ENCODE data around the gene ORAI2. TPM values are rescaled to one million over a fixed set of nuclear protein-coding genes. Genes with fewer than 3 reads are reported as not detected.
"Not testable (repeated sequence)": the region's sequence is repeated elsewhere in the genome, so short reads cannot be mapped to it uniquely, and the experiment has no call there.

Gene ORAI2
- 90.0 and 108 TPM in 2 replicates for total RNA-seq

- no peak for DNase-seq (ENCODE audit: extremely low read depth, low read depth, low spot score)
Observed at GRCh38 chr7:102433219-102434038, at the start of gene ORAI2. TSS of gene ORAI2 (plus strand) at chr7:102433575. CDS start at chr7:102438957, 5,382 bp downstream.

DNA sequence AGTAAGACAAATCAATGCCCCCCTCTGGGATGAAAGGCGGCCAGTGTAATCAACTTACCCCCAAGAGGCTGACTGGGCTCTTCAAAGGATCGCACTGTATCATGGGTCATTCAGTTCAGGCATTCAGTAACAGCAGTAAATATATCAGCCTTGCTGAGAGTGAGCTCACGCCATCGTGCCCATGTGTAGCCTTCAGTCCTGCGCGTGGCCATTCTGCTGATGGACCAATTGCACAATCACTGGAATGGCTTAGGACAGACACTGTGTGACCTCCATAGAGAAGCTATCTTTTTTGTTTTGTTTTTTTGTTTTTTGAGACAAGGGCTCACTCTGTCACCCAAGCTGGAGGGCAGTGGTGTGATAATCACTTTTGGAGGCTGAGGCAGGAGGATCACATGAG, 46.3 kb upstream of the ORAI2 start:
- no peak for DNase-seq (ENCODE audit: extremely low read depth, low read depth, low spot score)

DNA sequence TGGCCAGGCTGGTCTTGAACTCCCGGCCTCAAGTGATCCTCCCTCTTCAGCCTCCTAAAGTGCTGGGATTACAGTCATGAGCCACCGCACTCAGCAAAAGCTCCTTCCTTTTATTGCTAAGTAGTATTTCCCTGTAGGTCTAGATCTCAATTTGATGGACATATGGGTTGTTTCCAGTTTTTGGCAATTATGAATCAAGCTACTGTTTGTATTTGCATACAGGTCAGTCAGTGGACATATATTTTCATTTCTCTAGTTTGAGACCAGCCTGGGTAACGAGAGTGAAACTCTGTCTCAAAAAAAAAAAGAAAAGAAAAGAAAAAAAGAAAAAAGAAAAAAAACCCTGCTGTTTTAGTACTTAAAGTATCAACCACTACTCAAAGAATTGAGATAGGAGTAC, 43.6 kb upstream of the ORAI2 start:
- no peak for DNase-seq (ENCODE audit: extremely low read depth, low read depth, low spot score)

GRCh38 chr7:102390697-102391484, 42.5 kb upstream of the ORAI2 start:
- DNase-seq (ENCODE audit: extremely low read depth, low read depth, low spot score): no peak

- DNase-seq (ENCODE audit: extremely low read depth, low read depth, low spot score): no peak
Observed at GRCh38 chr7:102392330-102392729, 41.0 kb upstream of the ORAI2 start.

GRCh38 chr7:102393467-102393866, 39.9 kb upstream of the ORAI2 start:
- no peak for DNase-seq (ENCODE audit: extremely low read depth, low read depth, low spot score)

DNA sequence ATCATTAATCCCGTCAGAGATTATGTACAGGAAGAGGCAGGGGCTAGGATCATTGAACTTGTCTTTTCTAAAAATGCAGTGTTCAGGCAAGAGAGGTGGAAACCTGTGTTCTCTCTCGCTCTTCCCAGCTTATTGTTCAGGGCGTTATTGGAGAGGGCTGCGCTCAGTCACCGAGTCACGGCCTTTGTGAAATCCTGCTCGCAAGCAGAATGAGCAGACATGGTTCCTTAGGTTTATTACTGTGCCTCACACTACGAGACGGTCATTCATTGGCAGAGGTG, 37.8 kb upstream of the ORAI2 start:
- no peak for DNase-seq (ENCODE audit: extremely low read depth, low read depth, low spot score)

GRCh38 chr7:102395873-102396709, 37.3 kb upstream of the ORAI2 start, which contains the start of gene PRKRIP1:
TSS of gene PRKRIP1 (plus strand) at chr7:102396363. CDS start at chr7:102396412, 49 bp downstream.
- DNase-seq (ENCODE audit: extremely low read depth, low read depth, low spot score): peak; percentile 80

- no peak for DNase-seq (ENCODE audit: extremely low read depth, low read depth, low spot score)
Observed at GRCh38 chr7:102396710-102397019, 36.7 kb upstream of the ORAI2 start.

- DNase-seq (ENCODE audit: extremely low read depth, low read depth, low spot score): no peak
Observed at GRCh38 chr7:102398543-102398942, 34.8 kb upstream of the ORAI2 start.

GRCh38 chr7:102400360-102400759, 33.0 kb upstream of the ORAI2 start:
- no peak for DNase-seq (ENCODE audit: extremely low read depth, low read depth, low spot score)

DNA sequence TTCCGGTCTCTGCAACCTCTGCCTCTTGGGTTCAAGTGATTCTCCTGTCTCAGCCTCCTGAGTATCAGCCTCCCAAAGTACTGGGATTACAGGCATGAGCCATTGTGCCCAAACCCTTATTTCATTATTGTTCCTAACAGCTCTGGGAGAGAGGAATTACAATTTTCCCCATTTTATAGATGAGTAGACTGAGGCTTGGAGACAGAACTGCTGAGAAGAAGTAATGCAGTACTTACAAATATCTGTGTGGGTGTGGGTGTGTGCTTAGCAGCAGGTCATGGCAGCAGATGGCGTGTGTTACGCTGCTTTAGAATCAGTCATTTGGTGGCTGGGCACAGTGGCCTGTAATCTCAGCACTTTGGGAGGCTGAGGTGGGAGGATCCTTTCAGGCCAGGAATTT, 29.8 kb upstream of the ORAI2 start:
- DNase-seq (ENCODE audit: extremely low read depth, low read depth, low spot score): no peak

DNA sequence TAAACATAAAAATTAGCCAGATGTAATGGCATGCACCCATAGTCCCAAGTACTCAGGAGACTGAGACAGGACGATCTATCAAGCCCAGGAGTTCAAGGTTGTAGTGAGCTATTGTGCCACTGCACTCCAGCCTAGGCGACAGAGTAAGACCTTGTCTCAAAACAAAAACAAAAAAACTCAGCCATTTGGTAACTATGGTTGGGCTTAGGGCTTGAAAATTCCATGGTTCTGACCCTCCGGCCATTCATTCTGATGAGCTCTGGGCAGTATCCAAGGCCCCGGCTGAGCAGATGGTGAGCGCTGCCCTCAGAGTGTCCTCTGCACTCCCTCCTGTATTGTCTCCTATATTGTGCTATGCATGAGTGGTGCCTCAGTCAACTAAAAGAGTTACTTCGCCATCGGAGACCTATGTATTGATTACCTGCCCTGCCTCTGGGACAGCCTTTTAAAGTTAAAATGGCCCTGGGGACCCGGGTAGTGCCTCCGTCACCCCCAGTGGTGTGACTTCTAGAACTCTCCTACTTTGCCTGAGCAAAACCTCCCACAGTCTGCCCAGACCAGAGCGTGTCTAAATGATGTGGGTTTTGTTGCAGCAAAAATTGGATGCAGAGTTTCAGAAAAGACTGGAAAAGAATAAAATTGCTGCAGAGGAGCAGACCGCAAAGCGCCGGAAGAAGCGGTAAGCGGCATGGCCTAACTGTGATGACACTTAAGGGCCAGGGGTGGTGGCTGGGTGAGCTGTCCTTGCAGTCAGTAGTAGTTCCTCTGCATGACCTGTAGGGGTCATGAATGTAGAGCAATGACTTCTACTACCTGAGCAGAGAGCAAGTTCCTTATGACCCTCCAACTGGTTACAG, 29.1 kb upstream of the ORAI2 start:
- no peak for DNase-seq (ENCODE audit: extremely low read depth, low read depth, low spot score)

DNA sequence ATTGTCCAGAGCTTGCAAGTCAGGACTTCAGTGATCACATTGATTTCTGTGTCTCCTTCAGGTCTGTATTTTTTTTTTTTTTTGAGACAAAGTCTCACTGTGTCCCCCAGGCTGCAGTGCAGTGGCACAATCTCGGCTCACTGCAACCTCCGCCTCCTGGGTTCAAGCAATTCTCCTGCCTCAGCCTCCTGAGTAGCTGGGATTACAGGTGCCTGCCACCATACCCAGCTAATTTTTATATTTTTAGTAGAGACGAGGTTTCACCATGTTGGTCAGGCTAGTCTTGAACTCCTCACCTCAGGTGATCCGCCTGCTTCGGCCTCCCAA, 28.6 kb upstream of the ORAI2 start:
- DNase-seq (ENCODE audit: extremely low read depth, low read depth, low spot score): not testable (repeated sequence)

- DNase-seq (ENCODE audit: extremely low read depth, low read depth, low spot score): no peak
Observed at GRCh38 chr7:102407910-102408309, 25.5 kb upstream of the ORAI2 start.

DNA sequence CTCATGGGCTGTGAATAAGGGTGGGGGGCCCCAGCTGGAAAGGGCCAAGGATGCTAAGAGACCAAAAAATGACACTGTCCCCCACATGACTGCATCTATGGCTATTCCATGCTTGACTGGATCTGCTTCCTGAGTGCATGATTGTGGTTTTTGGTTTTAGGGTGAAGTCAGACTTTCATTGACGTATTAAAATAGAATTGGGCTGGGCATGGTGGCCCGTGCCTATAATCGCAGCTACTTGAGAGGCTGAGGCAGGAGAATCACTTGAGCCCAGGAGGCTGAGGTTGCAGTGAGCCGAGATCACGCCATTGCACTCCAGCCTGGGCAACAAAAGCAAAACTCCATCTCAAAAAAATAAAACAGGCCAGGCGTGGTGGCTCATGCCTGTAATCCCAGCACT, 24.8 kb upstream of the ORAI2 start:
- not testable (repeated sequence) for DNase-seq (ENCODE audit: extremely low read depth, low read depth, low spot score)

DNA sequence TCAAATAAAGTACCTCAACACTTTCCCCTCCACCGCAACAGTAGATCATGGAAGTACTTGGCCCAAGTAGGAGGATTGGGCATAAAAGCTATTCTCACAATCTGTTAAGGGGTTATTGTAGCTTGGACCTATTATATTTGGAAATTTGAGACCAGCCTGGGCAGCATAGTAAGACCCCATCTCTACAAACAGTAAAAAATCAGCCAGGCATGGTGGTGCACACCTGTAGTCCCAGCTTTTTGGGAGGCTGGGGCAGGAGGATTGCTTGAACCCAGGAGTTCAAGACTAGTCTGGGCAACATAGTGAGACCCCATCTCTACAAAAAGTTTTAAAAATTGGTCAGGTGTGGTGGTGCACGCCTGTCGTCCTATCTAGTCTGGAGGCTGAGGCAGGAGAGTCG, 24.0 kb upstream of the ORAI2 start:
- no peak for DNase-seq (ENCODE audit: extremely low read depth, low read depth, low spot score)

DNA sequence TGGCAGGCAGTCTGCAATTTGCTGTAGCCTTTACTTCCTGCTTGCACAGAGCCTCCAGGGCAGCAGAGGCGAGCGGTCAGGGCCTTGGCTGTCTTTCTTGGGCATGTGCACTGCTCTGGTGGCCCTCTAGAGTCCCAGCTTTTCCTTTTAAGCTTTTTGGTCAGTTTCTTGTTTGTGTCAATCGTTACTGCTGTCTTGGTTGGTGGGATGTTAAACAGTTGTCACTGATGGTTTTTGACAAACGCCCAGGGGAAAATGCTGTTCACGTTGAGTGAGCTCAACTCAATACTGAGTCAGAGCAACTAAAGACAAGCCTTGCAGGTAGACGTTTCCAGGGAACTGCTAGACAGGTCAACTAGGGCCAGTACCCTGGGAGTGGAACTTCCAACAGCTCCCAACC, 23.3 kb upstream of the ORAI2 start:
- no peak for DNase-seq (ENCODE audit: extremely low read depth, low read depth, low spot score)

GRCh38 chr7:102410918-102411317, 22.5 kb upstream of the ORAI2 start:
- no peak for DNase-seq (ENCODE audit: extremely low read depth, low read depth, low spot score)

GRCh38 chr7:102412548-102412947, 20.8 kb upstream of the ORAI2 start:
- no peak for DNase-seq (ENCODE audit: extremely low read depth, low read depth, low spot score)

DNA sequence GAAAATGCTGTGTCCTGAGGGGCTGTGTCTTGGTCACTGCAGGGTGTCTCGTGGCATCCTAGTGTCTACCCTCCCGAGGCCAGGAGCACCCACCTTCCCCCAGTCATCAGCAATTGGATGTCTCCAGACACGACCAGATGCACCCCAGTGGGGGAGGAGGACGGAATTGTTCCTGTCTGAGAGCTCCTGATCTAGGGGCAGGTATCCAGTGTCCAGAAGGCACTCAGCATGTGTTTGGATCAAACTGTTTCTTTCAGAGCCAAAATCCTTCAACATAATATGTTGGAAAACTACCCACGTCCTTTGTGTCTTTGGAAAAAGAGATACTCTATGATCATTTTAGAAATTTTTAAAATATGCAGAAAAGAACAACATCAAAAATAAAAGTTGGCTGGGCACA, 20.3 kb upstream of the ORAI2 start:
- DNase-seq (ENCODE audit: extremely low read depth, low read depth, low spot score): no peak

Data from glomerular endothelial cell (primary cell).